GM12878 (cell line): ENCODE measurements around the gene WEE2. TPM values are rescaled to one million over a fixed set of nuclear protein-coding genes. Genes with fewer than 3 reads are reported as not detected.

Experiments used
- ATF7 ChIP-seq: fragments of 450-650 bp; IDR thresholded peaks from 2 replicates; pipeline ENCODE4 v1.6.1; 2016; ENCODE audit warnings: low read depth, mild to moderate bottlenecking
- BACH1 ChIP-seq: fragments of 450-650 bp; IDR thresholded peaks from 2 replicates; pipeline ENCODE4 v1.6.1; 2017; ENCODE audit warnings: mild to moderate bottlenecking, borderline replicate concordance
- BRCA1 ChIP-seq: IDR thresholded peaks from 2 replicates; pipeline ENCODE4 v1.6.1; 2011; ENCODE audit warnings: low read depth, low read length, improper control_type of control experiment
- CHD2 ChIP-seq: IDR thresholded peaks from 2 replicates; pipeline ENCODE4 v1.6.1; 2011; ENCODE audit warnings: low read depth, low read length, improper control_type of control experiment, borderline replicate concordance
- CHD4 ChIP-seq: fragments of 200-600 bp; sonication (generic); IDR thresholded peaks from 2 replicates; pipeline ENCODE4 v1.6.1; 2016; ENCODE audit warnings: mild to moderate bottlenecking
- CREM ChIP-seq: IDR thresholded peaks from 2 replicates; pipeline ENCODE4 v1.6.1; 2014; ENCODE audit warnings: antibody characterized with exemption, low read depth
- E2F4 ChIP-seq: IDR thresholded peaks from 2 replicates; pipeline ENCODE4 v1.6.1; 2012; ENCODE audit warnings: low read depth, low read length, improper control_type of control experiment
- EED ChIP-seq: sonication (generic); IDR thresholded peaks from 2 replicates; pipeline ENCODE4 v1.6.1; 2016; ENCODE audit warnings: antibody characterized with exemption, low read depth
- EGR1 ChIP-seq, 2 experiments: IDR thresholded peaks; 1 replicate in 1 of 2; 2 replicates in 1 of 2; pipeline ENCODE4 v1.6.1; 2011 to 2012; ENCODE audit warnings: low read depth in 2 of 2, low read length in 2 of 2, borderline replicate concordance in 1 of 2, mild to moderate bottlenecking in 1 of 2, moderate library complexity in 1 of 2
- EP300 ChIP-seq, 2 experiments: fragments of 150-350 bp in 1 of 2; IDR thresholded peaks; 2 replicates each; pipeline ENCODE4 v1.6.1; 2011 to 2012; ENCODE audit warnings: low read depth in 2 of 2, low read length in 2 of 2, borderline replicate concordance in 1 of 2, improper control_type of control experiment in 1 of 2, inconsistent platforms in 1 of 2; ENCODE audit not compliant: control insufficient read depth in 1 of 2
- ESRRA ChIP-seq: IDR thresholded peaks from 2 replicates; pipeline ENCODE4 v1.6.1; 2012; ENCODE audit warnings: mild to moderate bottlenecking, low read length, improper control_type of control experiment
- FOXK2 ChIP-seq: fragments of 450-650 bp; IDR thresholded peaks from 2 replicates; pipeline ENCODE4 v1.6.1; 2017; ENCODE audit warnings: mild to moderate bottlenecking, moderate library complexity
- GABPA ChIP-seq: IDR thresholded peaks from 2 replicates; pipeline ENCODE4 v1.6.1; 2014; ENCODE audit warnings: antibody characterized with exemption, low read depth, mild to moderate bottlenecking, inconsistent platforms
- HCFC1 ChIP-seq: fragments of 150-350 bp; IDR thresholded peaks from 2 replicates; pipeline ENCODE4 v1.6.1; 2014; ENCODE audit warnings: low read length
- HDAC6 ChIP-seq: fragments of 200-600 bp; sonication (generic); IDR thresholded peaks from one replicate; pipeline ENCODE4 v1.8.0; 2017; ENCODE audit warnings: antibody characterized with exemption; ENCODE audit not compliant: unreplicated experiment
- HDGF ChIP-seq: fragments of 450-650 bp; IDR thresholded peaks from 2 replicates; pipeline ENCODE4 v1.6.1; 2016; ENCODE audit warnings: antibody characterized with exemption
- IKZF1 ChIP-seq: fragments of 450-650 bp; conservative IDR thresholded peaks from 2 replicates; pipeline ENCODE4 v1.6.1; 2017; ENCODE audit warnings: antibody characterized with exemption, mild to moderate bottlenecking
- IRF4 ChIP-seq: IDR thresholded peaks from 2 replicates; pipeline ENCODE4 v1.6.1; 2011; ENCODE audit warnings: low read depth, low read length
- KAT2A ChIP-seq: conservative IDR thresholded peaks from 2 replicates; pipeline ENCODE4 v1.6.1; 2011; ENCODE audit warnings: low read depth, low read length; ENCODE audit not compliant: control insufficient read depth
- MEF2A ChIP-seq: IDR thresholded peaks from 2 replicates; pipeline ENCODE4 v1.6.1; 2011; ENCODE audit warnings: low read depth, mild to moderate bottlenecking, low read length, moderate library complexity; ENCODE audit not compliant: insufficient read depth
- MLLT1 ChIP-seq: fragments of 450-650 bp; IDR thresholded peaks from 2 replicates; pipeline ENCODE4 v1.6.1; 2016; ENCODE audit warnings: mild to moderate bottlenecking
- MTA3 ChIP-seq: IDR thresholded peaks from 2 replicates; pipeline ENCODE4 v1.6.1; 2012; ENCODE audit warnings: low read length, inconsistent platforms, borderline replicate concordance
- NFXL1 ChIP-seq: fragments of 450-650 bp; IDR thresholded peaks from 2 replicates; pipeline ENCODE4 v1.6.1; 2017; ENCODE audit warnings: antibody characterized with exemption, mild to moderate bottlenecking, borderline replicate concordance
- NR2C1 ChIP-seq: fragments of 450-650 bp; IDR thresholded peaks from 2 replicates; pipeline ENCODE4 v1.6.1; 2017; ENCODE audit warnings: antibody characterized with exemption, mild to moderate bottlenecking, moderate library complexity
- NR2F1 ChIP-seq: fragments of 450-650 bp; conservative IDR thresholded peaks from 2 replicates; pipeline ENCODE4 v1.6.1; 2017; ENCODE audit warnings: mild to moderate bottlenecking
- POLR2A ChIP-seq: IDR thresholded peaks from 2 replicates; pipeline ENCODE4 v1.6.1; 2011; ENCODE audit warnings: low read depth, mild to moderate bottlenecking, low read length
- RCOR1 ChIP-seq: conservative IDR thresholded peaks from 2 replicates; pipeline ENCODE4 v1.6.1; 2012; ENCODE audit warnings: low read depth, low read length, improper control_type of control experiment
- SIN3A ChIP-seq: IDR thresholded peaks from 2 replicates; pipeline ENCODE4 v1.6.1; 2012; ENCODE audit warnings: low read depth, low read length, improper control_type of control experiment
- SREBF1 ChIP-seq: IDR thresholded peaks from 2 replicates; pipeline ENCODE4 v1.6.1; 2012; ENCODE audit warnings: mild to moderate bottlenecking, low read length
- STAT1 ChIP-seq: fragments of 450-650 bp; conservative IDR thresholded peaks from 2 replicates; pipeline ENCODE4 v1.6.1; 2014; ENCODE audit warnings: antibody characterized with exemption, mild to moderate bottlenecking
- TCF3 ChIP-seq: IDR thresholded peaks from 2 replicates; pipeline ENCODE4 v1.6.1; 2012; ENCODE audit warnings: low read depth, mild to moderate bottlenecking, low read length, borderline replicate concordance; ENCODE audit not compliant: insufficient read depth
- WRNIP1 ChIP-seq: IDR thresholded peaks from 2 replicates; pipeline ENCODE4 v1.6.1; 2011; ENCODE audit warnings: low read depth, low read length, improper control_type of control experiment, borderline replicate concordance
- ZBED1 ChIP-seq: IDR thresholded peaks from 2 replicates; pipeline ENCODE4 v1.6.1; 2016; ENCODE audit warnings: borderline replicate concordance
- polyA plus RNA-seq, 11 experiments: library from polyadenylated mRNA; depleted of rRNA in 4 of 11; unstranded in 6 of 11; stranded (reverse) in 5 of 11; fragments of >200 nt; fragmentation: Nextera tagmentation in 4 of 11; fragmentation: Illumina TruSeq in 1 of 11; extraction: Ambion mirVana in 4 of 11; extraction: Trizol in 1 of 11; gene quantifications; 1 replicate in 1 of 11; 2 replicates in 10 of 11; pipeline versions ENCODE4 v1.2.1 to v1.2.3, GENCODE V29; 2011 to 2016; ENCODE audit warnings: inconsistent platforms in 2 of 11, missing spikeins in 2 of 11, low read depth in 1 of 11
- total RNA-seq, 4 experiments: library from RNA; depleted of rRNA in 3 of 4; stranded (reverse); fragments of >200 nt in 3 of 4; fragmentation: Illumina TruSeq in 1 of 4; extraction: Trizol in 1 of 4; gene quantifications; 2 replicates each; pipeline versions ENCODE4 v1.2.1 to v1.2.3, GENCODE V29; 2013 to 2021

The WEE2 gene
- total and polyA plus RNA-seq, 10 of the 15 experiments (the other 5 are each of a cell fraction or from before 2014, with no cell fraction given): 0.02 to 0.03 (median 0.03) TPM; not detected in 7

- peak; percentile 4 for TF ChIP-seq HDAC6
- TF ChIP-seq MLLT1: peak; percentile 66
- no peak for TF ChIP-seq ESRRA
- peak; percentile 82 for TF ChIP-seq SREBF1
- TF ChIP-seq E2F4: no peak
- TF ChIP-seq STAT1: peak; percentile 88; the same call in 1 of the 2 replicates
- TF ChIP-seq MTA3: peak; percentile 94; the same call in 1 of the 2 replicates
- TF ChIP-seq CHD4: no peak
- 0 out of 2 replicates have a peak, but pooled peaks have one; percentile 65 for TF ChIP-seq NR2F1
- no peak for TF ChIP-seq RCOR1
- TF ChIP-seq HCFC1: peak; percentile 96
- TF ChIP-seq BRCA1: no peak
- no peak for TF ChIP-seq KAT2A
- TF ChIP-seq GABPA: peak; percentile 100
- peak; percentile 86 for TF ChIP-seq EED
- TF ChIP-seq NFXL1: peak; percentile 47; the same call in 1 of the 2 replicates
- TF ChIP-seq IRF4: peak; percentile 98
- TF ChIP-seq ZBED1: peak; percentile 41; the same call in 1 of the 2 replicates
- no peak; a peak in 1 of 4 replicates for TF ChIP-seq EP300 (IDR thresholded peaks at IDR 0.05; ENCODE audit: borderline replicate concordance in 1 of 2, control insufficient read depth in 1 of 2, low read depth in 2 of 2, low read length in 2 of 2)
- peak; percentile 96 for TF ChIP-seq IKZF1
- peak; percentile 97 for TF ChIP-seq CREM
- peak; percentile 57; the same call in 1 of the 2 replicates for TF ChIP-seq SIN3A
- peak; percentile 75 for TF ChIP-seq ATF7
- peak; percentile 99 for TF ChIP-seq POLR2A
- peak; percentile 81 to 95 for TF ChIP-seq EGR1 (IDR thresholded peaks at IDR 0.05; ENCODE audit: borderline replicate concordance in 1 of 2, low read depth in 2 of 2, low read length in 2 of 2)
- peak; percentile 81; the same call in 1 of the 2 replicates for TF ChIP-seq CHD2
- TF ChIP-seq WRNIP1: no peak
- no peak for TF ChIP-seq HDGF
- peak; percentile 97 for TF ChIP-seq NR2C1
- TF ChIP-seq BACH1: peak; percentile 64; the same call in 1 of the 2 replicates
- TF ChIP-seq FOXK2: peak; percentile 91
- no peak for TF ChIP-seq TCF3
- peak; percentile 88 for TF ChIP-seq MEF2A
Measured at GRCh38 chr7:141737836-141738591, 29.9 kb downstream of the WEE2 start, which contains the start of gene SSBP1 (continued).
